ENCODE data around the gene PIK3C2A. TPM values are rescaled to one million over a fixed set of nuclear protein-coding genes. Genes with fewer than 3 reads are reported as not detected.

Gene PIK3C2A
- total RNA-seq, 3 donors from 2014 or later = 81.0 to 86.3 (median 83.4) TPM

DNA sequence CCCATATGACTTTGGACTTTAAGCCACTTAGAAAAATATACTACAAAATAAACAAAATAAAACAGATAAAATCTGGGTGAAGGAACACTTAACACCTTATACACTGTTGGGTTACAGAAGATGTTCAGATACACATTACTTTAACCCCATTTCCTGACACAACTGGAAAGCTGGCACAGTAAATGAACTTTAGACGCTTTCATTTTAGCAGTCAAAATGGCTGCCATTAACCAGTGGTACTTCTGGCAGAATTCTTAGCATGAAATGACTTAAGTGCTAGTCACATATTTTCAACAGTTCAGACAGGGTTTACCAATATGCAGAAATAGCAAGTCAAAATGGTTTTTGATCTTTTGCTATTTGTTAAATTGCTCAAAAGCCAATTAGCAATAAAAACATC lies 37.9 kb downstream of the PIK3C2A start:
- Histone ChIP-seq H3K4me1 (no peaks in the 10 kb centered on the region), H3K9me3 (no peaks in the 10 kb centered on the region), H3K4me3 (no peak overlapping the region), H3K27ac (no peak overlapping the region), H3K36me3 (peaks cover 3% of the 10 kb centered on the region), H3K27me3 (no peaks in the 10 kb centered on the region)
- no peak for DNase-seq (ENCODE audit: low spot score in 2 of 2)
- intact Hi-C loops (cut with DNase I; ENCODE audit: low total_unique reads) = no loop called here
- TF ChIP-seq, protein P1, sequence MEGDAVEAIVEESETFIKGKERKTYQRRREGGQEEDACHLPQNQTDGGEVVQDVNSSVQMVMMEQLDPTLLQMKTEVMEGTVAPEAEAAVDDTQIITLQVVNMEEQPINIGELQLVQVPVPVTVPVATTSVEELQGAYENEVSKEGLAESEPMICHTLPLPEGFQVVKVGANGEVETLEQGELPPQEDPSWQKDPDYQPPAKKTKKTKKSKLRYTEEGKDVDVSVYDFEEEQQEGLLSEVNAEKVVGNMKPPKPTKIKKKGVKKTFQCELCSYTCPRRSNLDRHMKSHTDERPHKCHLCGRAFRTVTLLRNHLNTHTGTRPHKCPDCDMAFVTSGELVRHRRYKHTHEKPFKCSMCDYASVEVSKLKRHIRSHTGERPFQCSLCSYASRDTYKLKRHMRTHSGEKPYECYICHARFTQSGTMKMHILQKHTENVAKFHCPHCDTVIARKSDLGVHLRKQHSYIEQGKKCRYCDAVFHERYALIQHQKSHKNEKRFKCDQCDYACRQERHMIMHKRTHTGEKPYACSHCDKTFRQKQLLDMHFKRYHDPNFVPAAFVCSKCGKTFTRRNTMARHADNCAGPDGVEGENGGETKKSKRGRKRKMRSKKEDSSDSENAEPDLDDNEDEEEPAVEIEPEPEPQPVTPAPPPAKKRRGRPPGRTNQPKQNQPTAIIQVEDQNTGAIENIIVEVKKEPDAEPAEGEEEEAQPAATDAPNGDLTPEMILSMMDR (IDR thresholded peaks at IDR 0.05) = no peak
- no peak for TF ChIP-seq POLR2A (IDR thresholded peaks at IDR 0.05)
- TF ChIP-seq POLR2AphosphoS5 (IDR thresholded peaks at IDR 0.05) = no peak

DNA sequence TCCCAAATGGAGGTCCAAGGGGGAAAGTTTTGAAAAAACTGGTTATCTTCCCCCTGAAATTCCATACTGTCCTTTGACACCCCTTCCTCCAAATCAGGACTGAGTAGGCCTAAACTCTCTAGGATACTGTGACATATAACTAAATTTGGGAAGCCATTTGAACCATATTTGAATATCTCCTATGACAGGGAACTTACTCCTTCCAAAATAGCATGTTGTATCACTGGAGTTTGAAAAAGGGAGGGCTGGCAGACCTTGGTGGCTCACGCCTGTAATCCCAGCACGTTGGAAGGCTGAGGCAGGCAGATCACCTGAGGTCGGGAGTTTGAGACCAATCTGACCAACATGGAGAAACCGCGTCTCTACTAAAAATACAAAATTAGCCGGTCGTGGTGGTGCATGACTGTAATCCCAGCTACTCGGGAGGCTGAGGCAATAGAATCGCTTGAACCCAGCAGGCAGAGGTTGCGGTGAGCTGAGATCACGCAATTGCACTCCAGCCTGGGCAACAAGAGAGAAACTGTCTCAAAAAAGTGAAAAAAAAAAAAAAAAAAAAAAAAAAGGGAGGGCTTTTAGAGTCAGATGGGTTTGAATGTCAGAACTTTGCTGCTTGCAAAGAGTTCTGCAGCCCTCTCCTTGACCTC lies 42.4 kb downstream of the PIK3C2A start:
- Histone ChIP-seq H3K4me3 (no peak overlapping the region), H3K36me3 (peaks cover 3% of the 10 kb centered on the region), H3K4me1 (no peaks in the 10 kb centered on the region), H3K27ac (peak overlapping the region in 1 of 2 donors; percentile 20), H3K9me3 (no peaks in the 10 kb centered on the region), H3K27me3 (no peaks in the 10 kb centered on the region)
- intact Hi-C loops (cut with DNase I; ENCODE audit: low total_unique reads) = no loop called here
- DNase-seq (ENCODE audit: low spot score in 2 of 2) = no peak
- TF ChIP-seq POLR2A (IDR thresholded peaks at IDR 0.05) (no peak), POLR2AphosphoS5 (IDR thresholded peaks at IDR 0.05) (no peak)
- TF ChIP-seq, protein P1 (IDR thresholded peaks at IDR 0.05) = no peak

DNA sequence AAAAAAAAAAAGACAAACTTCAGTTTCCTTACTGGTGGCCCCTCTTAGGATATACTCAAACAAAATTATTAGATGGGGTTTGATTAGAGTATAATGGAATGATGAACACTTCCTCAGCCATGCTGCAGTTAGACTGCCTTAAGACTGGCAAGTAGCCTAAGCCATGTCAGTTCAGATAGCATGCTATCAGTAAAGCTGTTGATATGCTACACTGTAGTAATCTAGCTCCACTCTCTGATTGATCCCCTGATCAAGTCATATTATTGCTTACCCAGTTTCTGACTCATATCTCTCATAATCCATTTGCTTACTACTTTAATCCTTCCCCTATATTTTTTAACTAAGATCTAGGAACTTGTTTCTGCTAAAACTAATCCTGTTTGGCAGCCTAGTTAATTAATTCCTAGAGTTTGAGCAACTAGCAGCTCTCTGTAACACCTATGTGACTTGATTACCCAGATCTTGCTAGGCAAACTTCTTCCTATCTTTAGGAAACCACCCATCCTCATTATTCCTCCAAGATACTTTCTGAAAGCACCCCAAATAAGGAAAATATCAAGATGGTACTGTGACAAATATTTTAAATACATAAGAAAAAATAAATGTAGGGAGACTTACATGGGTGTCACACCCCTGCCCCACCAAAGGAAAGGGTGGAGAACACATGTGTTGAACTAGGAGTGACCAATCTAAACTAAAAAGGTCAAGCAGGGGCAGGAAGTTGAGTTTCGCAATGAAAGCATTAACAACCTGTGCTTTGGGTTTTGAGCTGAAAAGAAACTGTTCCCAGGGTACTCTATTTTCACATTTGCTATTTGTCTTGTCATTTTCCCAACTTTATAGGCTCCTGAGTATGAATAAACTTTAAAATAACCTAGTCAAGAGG lies 43.2 kb downstream of the PIK3C2A start:
- TF ChIP-seq, protein P1 (IDR thresholded peaks at IDR 0.05) = no peak
- TF ChIP-seq POLR2AphosphoS5 (IDR thresholded peaks at IDR 0.05) = no peak
- TF ChIP-seq POLR2A (IDR thresholded peaks at IDR 0.05) = no peak
- intact Hi-C loops (cut with DNase I; ENCODE audit: low total_unique reads) = no loop called here
- H3K27me3 ChIP-seq = no peaks in the 10 kb centered on the region
- H3K9me3 ChIP-seq = no peaks in the 10 kb centered on the region
- no peak overlapping the region for H3K4me3 ChIP-seq
- H3K36me3 ChIP-seq = peaks cover 3% of the 10 kb centered on the region
- no peak for DNase-seq (ENCODE audit: low spot score in 2 of 2)
- H3K4me1 ChIP-seq = no peaks in the 10 kb centered on the region
- peak overlapping the region in 1 of 2 donors; percentile 20 for H3K27ac ChIP-seq

DNA sequence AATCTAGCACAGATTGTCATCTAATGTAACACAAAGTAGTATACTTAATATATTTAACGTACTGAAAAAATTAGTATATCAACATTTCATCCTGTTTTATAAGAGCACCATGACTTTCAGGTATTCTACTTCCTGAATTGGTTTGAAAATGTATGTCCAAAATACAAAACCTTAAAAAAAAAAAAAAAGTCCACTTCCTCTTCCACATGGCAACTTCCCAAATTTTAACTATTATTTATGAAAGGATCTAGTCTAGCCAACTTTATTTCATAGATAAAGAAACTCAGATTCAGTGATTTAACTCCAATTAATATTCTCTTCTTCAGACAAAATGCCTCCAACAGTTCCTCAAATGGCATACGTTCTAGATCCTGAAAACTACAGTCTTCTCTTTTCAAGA lies 44.0 kb downstream of the PIK3C2A start:
- no peaks in the 10 kb centered on the region for H3K4me1 ChIP-seq

More for the DNA sequence above, 44.0 kb downstream of the PIK3C2A start:
- Histone ChIP-seq H3K27me3 (no peaks in the 10 kb centered on the region), H3K4me3 (no peak overlapping the region), H3K27ac (no peak overlapping the region), H3K36me3 (no peaks in the 10 kb centered on the region), H3K9me3 (no peaks in the 10 kb centered on the region)
- TF ChIP-seq, protein P1 (IDR thresholded peaks at IDR 0.05) = no peak
- TF ChIP-seq POLR2AphosphoS5 (IDR thresholded peaks at IDR 0.05) = no peak
- no peak for TF ChIP-seq POLR2A (IDR thresholded peaks at IDR 0.05)
- intact Hi-C loops (cut with DNase I; ENCODE audit: low total_unique reads) = no loop called here
- DNase-seq (ENCODE audit: low spot score in 2 of 2) = no peak

Measured in breast epithelium (tissue), 4 donors.